HG03097 (cell line): Measurements from ENCODE around the gene VWA8.
"Not testable (repeated sequence)": the region's sequence is repeated elsewhere in the genome, so short reads cannot be mapped to it uniquely, and the experiment has no call there.

Experiments
- ATAC-seq: cut with Tn5 transposase; IDR thresholded peaks from one replicate; pipeline ENCODE4 v1.9.1; 2021; ENCODE audit not compliant: unreplicated experiment, low FRiP score

Gene VWA8

GRCh38 chr13:41542799-41543198 is 418.1 kb downstream of the VWA8 start:
- ATAC-seq, result not testable (repeated sequence)

GRCh38 chr13:41542281-41542680 is 418.6 kb downstream of the VWA8 start:
- ATAC-seq, result no peak

- no peak for ATAC-seq
Observed at GRCh38 chr13:41541142-41541938, 419.6 kb downstream of the VWA8 start.

- not testable (repeated sequence) for ATAC-seq
Observed at GRCh38 chr13:41540240-41540639, 420.7 kb downstream of the VWA8 start.

GRCh38 chr13:41533266-41534052 is 427.4 kb downstream of the VWA8 start:
- no peak for ATAC-seq

- no peak for ATAC-seq
Observed at GRCh38 chr13:41528021-41528420, 432.9 kb downstream of the VWA8 start.

- ATAC-seq, result no peak
Observed at GRCh38 chr13:41520660-41521630, 440.0 kb downstream of the VWA8 start.

GRCh38 chr13:41520016-41520659 is 440.8 kb downstream of the VWA8 start:
- ATAC-seq, result no peak
